PFSK-1 (cell line): Measurements from ENCODE around the gene CACNA1C.

Experiments used
- SIN3A ChIP-seq: IDR thresholded peaks from 2 replicates; pipeline ENCODE4 v1.6.1; 2012; ENCODE audit warnings: mild to moderate bottlenecking, low read length, moderate library complexity, borderline replicate concordance; ENCODE audit not compliant: insufficient read depth
- TAF1 ChIP-seq: IDR thresholded peaks from 2 replicates; pipeline ENCODE4 v1.6.1; 2012; ENCODE audit warnings: low read length, control low read depth, borderline replicate concordance; ENCODE audit not compliant: insufficient read depth
- TF ChIP-seq, protein P1 (sequence below), 2 experiments: IDR thresholded peaks; 2 replicates each; pipeline versions ENCODE4 v1.6.1 to v1.8.0; 2011 to 2012; ENCODE audit warnings: low read depth in 2 of 2, low read length in 2 of 2, control low read depth in 1 of 2, inconsistent platforms in 1 of 2, mild to moderate bottlenecking in 1 of 2, moderate library complexity in 1 of 2; ENCODE audit not compliant: insufficient read depth in 1 of 2

DNA sequence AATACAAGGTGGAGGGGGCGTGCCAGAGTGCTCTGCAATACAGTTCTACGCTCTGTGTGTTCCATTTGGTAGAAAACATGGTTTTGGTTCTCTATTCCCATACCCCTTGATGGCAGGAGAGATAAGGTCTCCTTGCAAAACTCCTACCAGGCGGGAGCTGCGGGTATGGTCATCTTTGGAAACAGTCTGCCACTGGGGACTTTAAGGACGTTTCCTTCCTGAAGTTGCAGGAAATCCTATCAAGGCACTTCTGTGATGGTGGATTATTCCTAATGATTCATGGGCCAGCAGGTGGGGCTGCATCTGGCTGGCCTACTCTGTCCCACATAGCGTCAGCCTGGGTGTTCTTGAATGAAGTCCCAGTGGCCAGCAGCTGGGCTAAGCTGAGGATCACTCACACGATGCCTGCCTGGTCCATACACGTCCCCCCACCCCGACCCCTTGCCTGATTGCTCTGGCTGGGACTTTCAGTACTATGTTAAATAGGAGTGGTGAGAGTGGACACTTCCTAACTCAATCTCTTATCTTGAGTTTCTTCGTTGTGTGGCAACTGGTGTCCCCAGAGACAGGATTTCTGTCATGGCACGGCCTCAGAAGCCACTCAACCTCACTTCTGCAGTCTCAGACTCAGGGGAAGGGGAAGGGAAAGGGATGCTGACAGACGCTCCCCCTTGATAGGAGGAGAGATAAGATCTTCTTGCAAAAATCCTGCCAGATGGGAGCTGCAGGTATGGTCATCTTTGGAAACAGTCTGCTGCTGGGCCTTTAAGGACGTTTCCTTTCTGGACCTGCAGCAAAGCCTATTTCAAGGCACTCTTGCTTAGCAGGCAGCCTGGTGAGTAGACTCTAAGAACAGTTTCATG lies 680.9 kb downstream of the CACNA1C start:
- TF ChIP-seq TAF1 (no peak), SIN3A (no peak)
- TF ChIP-seq, protein P1, sequence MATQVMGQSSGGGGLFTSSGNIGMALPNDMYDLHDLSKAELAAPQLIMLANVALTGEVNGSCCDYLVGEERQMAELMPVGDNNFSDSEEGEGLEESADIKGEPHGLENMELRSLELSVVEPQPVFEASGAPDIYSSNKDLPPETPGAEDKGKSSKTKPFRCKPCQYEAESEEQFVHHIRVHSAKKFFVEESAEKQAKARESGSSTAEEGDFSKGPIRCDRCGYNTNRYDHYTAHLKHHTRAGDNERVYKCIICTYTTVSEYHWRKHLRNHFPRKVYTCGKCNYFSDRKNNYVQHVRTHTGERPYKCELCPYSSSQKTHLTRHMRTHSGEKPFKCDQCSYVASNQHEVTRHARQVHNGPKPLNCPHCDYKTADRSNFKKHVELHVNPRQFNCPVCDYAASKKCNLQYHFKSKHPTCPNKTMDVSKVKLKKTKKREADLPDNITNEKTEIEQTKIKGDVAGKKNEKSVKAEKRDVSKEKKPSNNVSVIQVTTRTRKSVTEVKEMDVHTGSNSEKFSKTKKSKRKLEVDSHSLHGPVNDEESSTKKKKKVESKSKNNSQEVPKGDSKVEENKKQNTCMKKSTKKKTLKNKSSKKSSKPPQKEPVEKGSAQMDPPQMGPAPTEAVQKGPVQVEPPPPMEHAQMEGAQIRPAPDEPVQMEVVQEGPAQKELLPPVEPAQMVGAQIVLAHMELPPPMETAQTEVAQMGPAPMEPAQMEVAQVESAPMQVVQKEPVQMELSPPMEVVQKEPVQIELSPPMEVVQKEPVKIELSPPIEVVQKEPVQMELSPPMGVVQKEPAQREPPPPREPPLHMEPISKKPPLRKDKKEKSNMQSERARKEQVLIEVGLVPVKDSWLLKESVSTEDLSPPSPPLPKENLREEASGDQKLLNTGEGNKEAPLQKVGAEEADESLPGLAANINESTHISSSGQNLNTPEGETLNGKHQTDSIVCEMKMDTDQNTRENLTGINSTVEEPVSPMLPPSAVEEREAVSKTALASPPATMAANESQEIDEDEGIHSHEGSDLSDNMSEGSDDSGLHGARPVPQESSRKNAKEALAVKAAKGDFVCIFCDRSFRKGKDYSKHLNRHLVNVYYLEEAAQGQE (IDR thresholded peaks at IDR 0.05; ENCODE audit: insufficient read depth in 1 of 2, low read depth in 2 of 2, low read length in 2 of 2) = no peak
